Measurements from ENCODE around the gene FIP1L1. TPM values are rescaled to one million over a fixed set of nuclear protein-coding genes. Genes with fewer than 3 reads are reported as not detected.

Gene FIP1L1
- total and polyA plus RNA-seq, 2 of the 13 experiments (the other 11 are each of a cell fraction or from before 2014, with no cell fraction given) = 14.9 to 69.4 TPM

GRCh38 chr4:53371049-53371448 lies 6.4 kb upstream of the FIP1L1 start:
- H2AFZ ChIP-seq (ENCODE audit: low read length) = no peak overlapping the region
- ChIA-PET CTCF (ENCODE audit: low intra/inter-chr PET ratio, low total read pairs) (interaction anchor here (0.6 kb wide), 1 partner anchor 120 kb away, joined by 4 read pairs; no protein-coding TSS in a partner anchor), POLR2A (no interaction called here)
- H3K36me3 ChIP-seq (replicated peaks in 1 of 2; ENCODE audit: control insufficient read depth in 1 of 2, insufficient read depth in 2 of 2, low read length in 2 of 2) = no peaks in the 10 kb centered on the region
- no peak overlapping the region for H3K4me2 ChIP-seq (ENCODE audit: low read depth, low read length)
- no peak overlapping the region for H3K27ac ChIP-seq (ENCODE audit: extremely low read length, insufficient read depth, low read length)
- in situ Hi-C loops (cut with HindIII; ENCODE audit: extremely low pct_ligation_motif_present, low pct_unique_long_range_greater_than_20kb) (loop anchor here (10.0 kb wide), 1 partner anchor 356 kb away; no protein-coding TSS in a partner anchor), intact Hi-C loops (cut with micrococcal nuclease; ENCODE audit: unreplicated experiment) (no loop called here)
- FAIRE-seq = no peak
- H3K4me3 ChIP-seq (replicated peaks in 1 of 3; ENCODE audit: insufficient read depth in 1 of 3, low read depth in 2 of 3, low read length in 3 of 3) = no peak overlapping the region
- no peaks in the 10 kb centered on the region for H3K79me2 ChIP-seq (ENCODE audit: insufficient read depth, low read length)
- no peak overlapping the region for H3K9ac ChIP-seq (ENCODE audit: insufficient read depth, low read depth, low read length)
- TF ChIP-seq ZFX (CRISPR knock-in tag; IDR thresholded peaks at IDR 0.05; ENCODE audit: low read depth) = no peak
- TF ChIP-seq SOX13 (IDR thresholded peaks at IDR 0.05) = no peak
- TF ChIP-seq SOX13 (CRISPR knock-in tag; conservative IDR thresholded peaks at IDR 0.05 in 1 of 2, IDR thresholded peaks at IDR 0.05 in 1 of 2) = no peak
- TF ChIP-seq KAT2B (IDR thresholded peaks at IDR 0.05; ENCODE audit: borderline replicate concordance, low read depth, low read length) = no peak
- no peak for TF ChIP-seq GABPA (IDR thresholded peaks at IDR 0.05; ENCODE audit: low read depth, low read length)
- no peak for TF ChIP-seq GABPA (CRISPR knock-in tag; IDR thresholded peaks at IDR 0.05; ENCODE audit: low read depth)
- no peak for TF ChIP-seq FOXP1 (IDR thresholded peaks at IDR 0.05)
- no peak for TF ChIP-seq FOXP1 (CRISPR knock-in tag; IDR thresholded peaks at IDR 0.05)
- TF ChIP-seq ZNF3 (CRISPR knock-in tag; IDR thresholded peaks at IDR 0.05) = no peak
- no peak for TF ChIP-seq HES4 (CRISPR knock-in tag; IDR thresholded peaks at IDR 0.05; ENCODE audit: borderline replicate concordance)
- TF ChIP-seq ARHGAP35 (CRISPR knock-in tag; IDR thresholded peaks at IDR 0.05; ENCODE audit: borderline replicate concordance) = no peak
- no peak for TF ChIP-seq RNF2 (conservative IDR thresholded peaks at IDR 0.05; ENCODE audit: low read depth)
- TF ChIP-seq BRCA1 (CRISPR knock-in tag; IDR thresholded peaks at IDR 0.05) = no peak
- no peak for TF ChIP-seq ZNF891 (CRISPR knock-in tag; IDR thresholded peaks at IDR 0.05)
- BruUV-seq (replicated peaks) = no TSS peak
- H3K4me1 ChIP-seq (ENCODE audit: insufficient read depth, low read length) = peaks cover 20% of the 10 kb centered on the region
- H4K20me1 ChIP-seq (ENCODE audit: insufficient read depth, low read length) = no peaks in the 10 kb centered on the region
- 80% methylated on average over 3 of the region's 3 CpGs for WGBS (ENCODE audit: low lambda C conversion rate)
- no peak for ATAC-seq
- H3K27me3 ChIP-seq (ENCODE audit: control insufficient read depth in 1 of 2, insufficient read depth in 2 of 2, low read length in 2 of 2) = 0 out of 5 replicates have a peak, but pooled peaks cover 0 to 6% of the 10 kb centered on the region in 2 experiments
- H3K9me3 ChIP-seq (ENCODE audit: low read length) = no peaks in the 10 kb centered on the region
- DNase-seq (ENCODE audit: low spot score) = no peak
